ENCODE data around the gene CMSS1.

- TF ChIP-seq CTCF (IDR thresholded peaks at IDR 0.05): no peak
- no peak for TF ChIP-seq POLR2A (IDR thresholded peaks at IDR 0.05)
Observed at GRCh38 chr3:100131241-100131640, 313.6 kb downstream of the CMSS1 start.

All from adrenal gland (tissue), 5 donors.